H1 (cell line): ENCODE data around the gene FRS2. TPM values are rescaled to one million over a fixed set of nuclear protein-coding genes. Genes with fewer than 3 reads are reported as not detected.

Experiments used
- CTCF ChIP-seq, 3 experiments: IDR thresholded peaks; 1 replicate in 2 of 3; 2 replicates in 1 of 3; pipeline versions ENCODE4 v1.5.1 to v1.6.1; 2011; ENCODE audit warnings: low read length in 3 of 3, mild to moderate bottlenecking in 3 of 3, inconsistent platforms in 2 of 3, low read depth in 1 of 3, moderate library complexity in 1 of 3; ENCODE audit not compliant: insufficient read depth in 1 of 3; ENCODE audit errors: control extremely low read depth in 1 of 3
- HDAC2 ChIP-seq, 2 experiments: fragments of 300-600 bp in 1 of 2; sonication (generic) in 1 of 2; IDR thresholded peaks; 2 replicates each; pipeline ENCODE4 v1.6.1; 2011 to 2012; ENCODE audit warnings: low read depth in 2 of 2, low read length in 2 of 2, mild to moderate bottlenecking in 2 of 2, moderate library complexity in 2 of 2, borderline replicate concordance in 1 of 2, inconsistent platforms in 1 of 2
- polyA plus RNA-seq, 7 experiments: library from polyadenylated mRNA; depleted of rRNA in 3 of 7; stranded (reverse) in 5 of 7; unstranded in 2 of 7; fragments of >200 nt in 5 of 7; fragments of 200-250 nt in 2 of 7; gene quantifications; 1 replicate in 5 of 7; 2 replicates in 1 of 7; 4 replicates in 1 of 7; pipeline versions ENCODE4 v1.2.1 to v1.2.3, GENCODE V29; 2011 to 2013; ENCODE audit warnings: missing spikeins in 2 of 7, mixed read lengths in 2 of 7
- total RNA-seq: library from RNA; stranded (reverse); fragmentation: NEBNext Ultra II Directional; extraction: Animal tissue kit (Norgen Biotek cat#: 25700); gene quantifications from 2 replicates; pipeline ENCODE4 v1.2.1, GENCODE V29; 2021

Gene FRS2
- total and polyA plus RNA-seq, 2 of the 8 experiments (the other 6 are each of a cell fraction or from before 2014, with no cell fraction given): 10.3 to 35.8 TPM

DNA sequence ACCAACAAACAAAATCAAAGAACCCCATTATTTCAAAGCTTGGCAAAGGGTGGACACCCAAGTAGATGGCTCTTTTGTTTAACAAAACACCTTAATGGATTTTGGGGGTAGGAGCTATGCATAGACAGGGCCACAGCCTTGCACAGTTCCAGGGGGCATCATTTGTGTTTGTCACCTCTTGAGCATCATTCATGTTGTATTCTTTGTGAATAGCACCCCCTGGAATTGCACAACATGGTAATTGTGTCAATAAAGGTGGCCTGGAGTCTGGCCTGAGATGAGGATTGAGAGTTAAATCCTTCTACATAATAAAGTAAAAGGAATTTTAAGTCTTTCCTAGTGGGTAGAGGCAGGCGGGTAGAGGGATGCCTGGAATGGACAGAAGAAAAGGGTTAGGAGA, 3.3 kb upstream of the FRS2 start (continued):
- TF ChIP-seq CTCF (IDR thresholded peaks at IDR 0.05; ENCODE audit: control extremely low read depth in 1 of 3, insufficient read depth in 1 of 3, low read depth in 1 of 3, low read length in 3 of 3): no peak
- peak; percentile 34 to 67; a peak in 2 of 4 replicates for TF ChIP-seq HDAC2 (IDR thresholded peaks at IDR 0.05; ENCODE audit: borderline replicate concordance in 1 of 2, low read depth in 2 of 2, low read length in 2 of 2)
